Stomach smooth muscle (tissue), 2 donors: ENCODE results near the gene DAGLA.
A peak's percentile ranks its signal among the peaks of the same experiment; 100 is the strongest.

Experiments
- H3K27ac ChIP-seq: one replicate; pipeline ENCODE4 v1.7.0; 2013; ENCODE audit warnings: mild to moderate bottlenecking, low read length, inconsistent platforms
- H3K27me3 ChIP-seq, 2 donors: one replicate each; pipeline ENCODE4 v1.7.0; 2013; ENCODE audit warnings: low read length in 2 of 2; ENCODE audit not compliant: insufficient read depth in 2 of 2, control insufficient read depth in 1 of 2
- H3K36me3 ChIP-seq, 2 donors: one replicate each; pipeline ENCODE4 v1.7.0; 2013; ENCODE audit warnings: low read length in 2 of 2; ENCODE audit not compliant: control insufficient read depth in 2 of 2, insufficient read depth in 2 of 2
- H3K4me1 ChIP-seq: one replicate; pipeline ENCODE4 v1.7.0; 2013; ENCODE audit warnings: low read length; ENCODE audit not compliant: control insufficient read depth, insufficient read depth
- H3K4me3 ChIP-seq, 2 donors: one replicate each; pipeline ENCODE4 v1.7.0; 2013; ENCODE audit warnings: low read length in 2 of 2
- H3K9ac ChIP-seq, 2 donors: one replicate each; pipeline ENCODE4 v1.7.0; 2013; ENCODE audit warnings: low read length in 2 of 2, mild to moderate bottlenecking in 1 of 2
- H3K9me3 ChIP-seq, 2 donors: one replicate each; pipeline ENCODE4 v1.7.0; 2013; ENCODE audit warnings: low read length in 2 of 2; ENCODE audit not compliant: control insufficient read depth in 2 of 2
- donor health status: healthy.
- donor health status: Pancreatic carcinoma.

Gene DAGLA

GRCh38 chr11:61782841-61783240 is 102.7 kb downstream of the DAGLA start:
- Histone ChIP-seq H3K4me1 (no peaks in the 10 kb centered on the region), H3K27ac (no peak overlapping the region), H3K9me3 (no peaks in the 10 kb centered on the region), H3K9ac (no peak overlapping the region), H3K4me3 (no peak overlapping the region), H3K27me3 (no peaks in the 10 kb centered on the region), H3K36me3 (peaks cover 22 to 27% of the 10 kb centered on the region in 2 donors)

GRCh38 chr11:61783717-61784505 is 103.7 kb downstream of the DAGLA start:
- Histone ChIP-seq H3K9me3 (no peaks in the 10 kb centered on the region), H3K27ac (no peak overlapping the region), H3K9ac (no peak overlapping the region), H3K4me3 (no peak overlapping the region), H3K4me1 (no peaks in the 10 kb centered on the region), H3K27me3 (no peaks in the 10 kb centered on the region), H3K36me3 (peaks cover 29 to 37% of the 10 kb centered on the region in 2 donors)

- Histone ChIP-seq H3K27ac (no peak overlapping the region), H3K27me3 (no peaks in the 10 kb centered on the region), H3K9ac (no peak overlapping the region), H3K9me3 (no peaks in the 10 kb centered on the region), H3K4me1 (no peaks in the 10 kb centered on the region), H3K36me3 (peaks cover 34 to 42% of the 10 kb centered on the region in 2 donors), H3K4me3 (no peak overlapping the region)
These were observed 104.3 kb downstream of the DAGLA start for GRCh38 chr11:61784506-61784805.

- Histone ChIP-seq H3K27ac (no peak overlapping the region), H3K36me3 (peaks cover 44 to 52% of the 10 kb centered on the region in 2 donors), H3K9me3 (no peaks in the 10 kb centered on the region), H3K27me3 (no peaks in the 10 kb centered on the region), H3K9ac (no peak overlapping the region), H3K4me1 (no peaks in the 10 kb centered on the region), H3K4me3 (no peak overlapping the region)
These were observed 105.7 kb downstream of the DAGLA start for GRCh38 chr11:61785837-61786402.

- Histone ChIP-seq H3K9me3 (no peaks in the 10 kb centered on the region), H3K9ac (no peak overlapping the region), H3K36me3 (peaks cover 44 to 49% of the 10 kb centered on the region in 2 donors), H3K4me1 (peaks cover 12% of the 10 kb centered on the region), H3K27me3 (no peaks in the 10 kb centered on the region), H3K27ac (no peak overlapping the region), H3K4me3 (no peak overlapping the region)
These were observed 107.8 kb downstream of the DAGLA start for GRCh38 chr11:61787928-61788491.

- peak overlapping the region; percentile 99 for H3K9ac ChIP-seq
- no peaks in the 10 kb centered on the region for H3K27me3 ChIP-seq
- H3K9me3 ChIP-seq, result no peaks in the 10 kb centered on the region
- peaks cover 18% of the 10 kb centered on the region for H3K4me1 ChIP-seq
- H3K27ac ChIP-seq, result peak overlapping the region; percentile 95
- peaks cover 31 to 41% of the 10 kb centered on the region in 2 donors for H3K36me3 ChIP-seq
- peak overlapping the region; percentile 94 to 98 for H3K4me3 ChIP-seq
These were observed 111.6 kb downstream of the DAGLA start for GRCh38 chr11:61791737-61792309.

GRCh38 chr11:61792310-61793082 is 112.3 kb downstream of the DAGLA start, which contains the start of the genes FEN1 and TMEM258:
Gene FEN1 (plus strand): TSS chr11:61792911. CDS start chr11:61795362, 2,451 bp downstream.
Gene TMEM258 (minus strand): TSS chr11:61792599. CDS start chr11:61792558, 41 bp downstream.
- peaks cover 25 to 34% of the 10 kb centered on the region in 2 donors for H3K36me3 ChIP-seq
- peak within 1 kb of the TSS; percentile 95 for H3K27ac ChIP-seq
- H3K27me3 ChIP-seq, result no peaks in the 10 kb centered on the region
- peak within 1 kb of the TSS; percentile 99 for H3K9ac ChIP-seq
- H3K4me1 ChIP-seq, result peaks cover 18% of the 10 kb centered on the region
- H3K9me3 ChIP-seq, result no peaks in the 10 kb centered on the region
- peak within 1 kb of the TSS; percentile 94 to 98 for H3K4me3 ChIP-seq

GRCh38 chr11:61793083-61793828 is 113.1 kb downstream of the DAGLA start:
- Histone ChIP-seq H3K4me3 (peak overlapping the region; percentile 94 to 98), H3K4me1 (peaks cover 18% of the 10 kb centered on the region), H3K36me3 (peaks cover 19 to 27% of the 10 kb centered on the region in 2 donors), H3K27me3 (no peaks in the 10 kb centered on the region), H3K9ac (peak overlapping the region; percentile 99), H3K27ac (peak overlapping the region; percentile 95), H3K9me3 (no peaks in the 10 kb centered on the region)

- Histone ChIP-seq H3K4me1 (peaks cover 18% of the 10 kb centered on the region), H3K36me3 (peaks cover 16 to 22% of the 10 kb centered on the region in 2 donors), H3K27me3 (no peaks in the 10 kb centered on the region), H3K27ac (no peak overlapping the region), H3K4me3 (no peak overlapping the region), H3K9me3 (no peaks in the 10 kb centered on the region), H3K9ac (peak overlapping the region in 1 of 2 donors; percentile 99)
These were observed 113.6 kb downstream of the DAGLA start for GRCh38 chr11:61793829-61794204.

- H3K36me3 ChIP-seq, result peaks cover 8 to 14% of the 10 kb centered on the region in 2 donors
- H3K9ac ChIP-seq, result no peak overlapping the region
- peaks cover 18% of the 10 kb centered on the region for H3K4me1 ChIP-seq
- no peaks in the 10 kb centered on the region for H3K27me3 ChIP-seq
- no peak overlapping the region for H3K4me3 ChIP-seq
- H3K9me3 ChIP-seq, result no peaks in the 10 kb centered on the region
- no peak overlapping the region for H3K27ac ChIP-seq
These were observed 114.4 kb downstream of the DAGLA start for GRCh38 chr11:61794579-61794978.
